Muscle layer of colon (tissue), 2 donors: Measurements from ENCODE around the gene CD68.
A peak's percentile ranks its signal among the peaks of the same experiment; 100 is the strongest.
"Not testable (repeated sequence)": the region's sequence is repeated elsewhere in the genome, so short reads cannot be mapped to it uniquely, and the experiment has no call there.

Experiments used
- H3K27ac ChIP-seq: one replicate; pipeline ENCODE4 v1.7.0; 2013; ENCODE audit warnings: low read depth, mild to moderate bottlenecking, low read length, moderate library complexity
- H3K27me3 ChIP-seq, 2 donors: one replicate each; pipeline ENCODE4 v1.7.0; 2013; ENCODE audit warnings: low read length in 2 of 2, mild to moderate bottlenecking in 2 of 2; ENCODE audit not compliant: insufficient read depth in 2 of 2, control insufficient read depth in 1 of 2
- H3K36me3 ChIP-seq: one replicate; pipeline ENCODE4 v1.7.0; 2013; ENCODE audit warnings: mild to moderate bottlenecking, low read length; ENCODE audit not compliant: insufficient read depth
- H3K4me1 ChIP-seq: one replicate; pipeline ENCODE4 v1.7.0; 2013; ENCODE audit warnings: mild to moderate bottlenecking, low read length; ENCODE audit not compliant: insufficient read depth
- H3K4me3 ChIP-seq, 2 donors: one replicate each; pipeline ENCODE4 v1.7.0; 2013; ENCODE audit warnings: low read length in 2 of 2, low read depth in 1 of 2, mild to moderate bottlenecking in 1 of 2, moderate library complexity in 1 of 2
- H3K9ac ChIP-seq: one replicate; pipeline ENCODE4 v1.7.0; 2013; ENCODE audit warnings: low read length
- H3K9me3 ChIP-seq: one replicate; pipeline ENCODE4 v1.7.0; 2013; ENCODE audit warnings: mild to moderate bottlenecking, low read length
- donor health status: abdominal sarcoma.
- donor health status: Adenocarcinoma of cecum.

CD68 gene

DNA sequence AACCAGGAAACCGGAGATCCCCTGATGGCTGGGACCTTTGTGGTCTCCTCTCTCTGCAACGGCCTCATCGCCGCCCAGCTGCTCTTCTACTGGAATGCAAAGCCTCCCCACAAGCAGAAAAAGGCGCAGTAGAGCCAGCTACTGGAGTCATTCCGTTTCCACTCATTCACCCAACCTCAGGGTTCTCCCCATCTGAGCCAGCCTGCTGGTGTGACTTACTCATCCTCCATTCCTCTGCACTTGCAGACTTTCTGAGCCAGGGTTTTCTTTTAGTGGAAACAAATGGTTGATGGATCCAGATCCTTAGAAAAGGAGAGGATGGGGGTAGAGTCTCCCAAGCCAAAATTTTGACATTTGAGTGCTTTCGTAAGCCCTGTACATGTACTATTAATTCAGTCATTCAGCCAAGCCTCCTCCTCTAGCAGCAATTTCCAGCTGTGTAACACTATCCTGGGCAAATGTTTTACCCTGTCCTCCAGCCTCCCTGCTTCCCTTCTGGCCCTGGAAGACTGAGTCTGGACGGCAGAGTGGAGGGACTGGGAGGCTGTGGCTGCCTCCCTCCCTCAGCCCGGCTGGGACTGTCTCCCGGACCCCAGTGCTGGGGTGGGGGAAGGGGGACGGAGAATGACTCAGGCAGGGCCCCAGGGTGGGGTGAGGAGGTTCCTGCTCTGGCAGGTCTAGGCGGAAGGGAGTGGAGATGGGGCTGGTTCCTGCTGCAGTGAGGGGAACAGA lies 8.1 kb downstream of the CD68 start:
- Histone ChIP-seq H3K4me1 (peaks cover 30% of the 10 kb centered on the region), H3K27ac (no peak overlapping the region), H3K4me3 (no peak overlapping the region)

DNA sequence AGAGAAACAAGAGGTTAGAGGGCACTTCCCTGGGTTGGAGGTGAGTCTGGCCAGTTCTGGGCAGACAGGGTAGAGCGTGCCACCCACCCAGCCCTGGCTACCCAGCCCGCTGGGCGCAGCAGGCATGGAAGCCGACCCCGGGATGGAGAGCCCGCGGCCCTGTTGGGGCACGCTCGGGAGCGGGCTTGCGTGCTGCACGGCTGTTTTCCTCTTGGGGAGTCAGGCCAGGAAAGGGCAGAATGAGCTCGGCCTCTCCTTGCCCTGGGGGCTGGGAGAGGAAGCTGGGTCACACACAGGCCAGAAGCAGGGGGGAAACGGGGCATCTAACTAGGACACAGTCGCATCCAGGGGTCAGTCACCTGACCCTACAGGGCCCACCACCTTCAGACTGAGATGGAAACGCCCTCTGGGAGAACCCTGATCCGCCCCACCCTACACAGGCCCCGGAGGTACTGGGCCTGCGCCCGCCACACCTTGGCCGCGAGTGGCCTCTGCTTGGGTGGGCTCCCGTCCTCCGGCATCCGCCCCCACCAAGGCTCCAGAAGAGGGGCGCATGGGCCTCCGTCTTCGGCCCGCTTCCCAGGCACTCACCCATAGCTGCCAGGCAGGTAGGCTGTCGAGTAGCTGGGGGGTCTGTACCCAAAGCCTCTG lies 9.2 kb downstream of the CD68 start:
- H3K36me3 ChIP-seq, result peaks cover 37% of the 10 kb centered on the region
- peak overlapping the region; percentile 78 for H3K9ac ChIP-seq
- no peaks in the 10 kb centered on the region for H3K9me3 ChIP-seq
- peak overlapping the region; percentile 27 to 87 for H3K4me3 ChIP-seq
- H3K27ac ChIP-seq, result peak overlapping the region; percentile 59
- no peaks in the 10 kb centered on the region for H3K27me3 ChIP-seq
- peaks cover 22% of the 10 kb centered on the region for H3K4me1 ChIP-seq

More for the DNA sequence above, 8.1 kb downstream of the CD68 start:
- no peaks in the 10 kb centered on the region for H3K9me3 ChIP-seq
- peaks cover 27% of the 10 kb centered on the region for H3K36me3 ChIP-seq
- no peak overlapping the region for H3K9ac ChIP-seq
- H3K27me3 ChIP-seq, result no peaks in the 10 kb centered on the region

DNA sequence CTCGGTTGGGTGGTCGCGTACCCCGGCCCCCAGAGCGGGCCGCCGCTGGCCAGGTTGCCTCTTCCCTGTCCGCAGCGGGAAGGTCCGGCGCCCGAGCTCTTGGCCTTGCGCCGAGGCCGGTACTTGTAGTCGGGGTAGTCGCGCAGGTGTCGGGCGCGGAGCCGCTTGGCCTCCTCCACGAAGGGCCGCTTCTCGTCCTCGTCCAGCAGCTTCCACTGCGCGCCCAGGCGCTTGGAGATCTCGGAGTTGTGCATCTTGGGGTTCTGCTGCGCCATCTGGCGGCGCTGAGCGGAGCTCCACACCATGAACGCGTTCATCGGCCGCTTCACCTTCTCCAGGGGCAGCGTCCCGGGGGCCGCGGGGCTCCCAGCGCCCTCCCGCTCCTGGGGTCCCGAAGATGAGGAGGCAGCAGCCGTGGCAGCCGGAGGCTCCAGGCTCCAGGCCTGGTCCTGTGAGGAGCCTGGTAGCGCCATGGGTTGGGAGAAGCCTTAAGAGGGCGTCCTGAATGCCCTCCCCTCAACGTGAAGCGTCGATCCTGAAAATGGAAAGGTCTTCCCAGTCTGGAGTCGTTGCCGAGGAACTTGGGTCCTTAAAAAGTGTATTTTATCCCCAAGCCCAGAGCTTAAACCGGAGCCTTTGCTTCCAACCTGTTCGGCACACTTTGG lies 9.9 kb downstream of the CD68 start:
- Histone ChIP-seq H3K36me3 (peaks cover 44% of the 10 kb centered on the region), H3K9ac (peak overlapping the region; percentile 78), H3K4me1 (peaks cover 20% of the 10 kb centered on the region), H3K4me3 (peak overlapping the region; percentile 27 to 87), H3K27me3 (no peaks in the 10 kb centered on the region), H3K27ac (peak overlapping the region; percentile 59), H3K9me3 (no peaks in the 10 kb centered on the region)

DNA sequence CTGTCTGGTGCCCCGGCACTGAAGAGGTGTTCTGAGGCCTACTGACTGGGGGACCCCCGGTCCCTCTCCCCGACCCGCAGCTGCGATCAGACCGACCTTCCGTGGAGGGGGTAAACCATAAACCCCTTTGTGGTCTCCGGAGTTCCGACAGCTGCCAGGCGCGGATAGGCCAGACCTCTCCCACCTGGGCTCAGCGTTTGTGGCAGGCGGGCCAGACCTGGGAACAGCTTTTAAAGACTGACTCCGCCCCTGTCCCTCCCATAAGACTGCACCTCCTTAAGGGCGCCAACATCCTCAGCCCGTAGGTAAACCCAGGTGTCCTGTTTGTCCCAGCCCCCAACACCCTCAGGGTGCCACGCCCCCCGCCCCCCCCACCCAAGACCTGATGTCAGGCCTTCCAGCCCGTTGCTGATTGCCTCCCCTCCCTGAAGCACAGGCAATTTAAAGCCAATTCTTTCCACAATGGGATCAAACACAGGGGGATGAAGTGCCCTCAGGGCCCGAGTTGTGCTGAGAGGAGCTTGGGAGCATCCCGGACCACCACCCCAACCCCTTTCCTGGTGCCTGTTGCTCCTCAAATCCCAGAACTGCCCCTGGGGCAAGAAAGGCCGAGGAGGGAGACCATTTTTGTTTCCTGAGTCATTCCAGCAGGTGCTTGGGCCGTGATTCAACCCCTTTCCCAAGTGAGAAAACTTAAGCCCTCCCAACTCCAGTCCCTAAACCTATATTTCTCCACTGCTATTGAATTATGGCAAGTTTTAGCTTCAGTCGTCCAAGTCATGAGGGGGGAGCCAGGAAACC lies 10.7 kb downstream of the CD68 start, which contains the start of gene SOX15:
TSS of gene SOX15 (minus strand) at position 204 of the 801 bp plus-strand sequence. CDS start 418 bp downstream, outside the sequence.
- Histone ChIP-seq H3K9me3 (no peaks in the 10 kb centered on the region), H3K27ac (peak within 1 kb of the TSS; percentile 59), H3K4me1 (peaks cover 16% of the 10 kb centered on the region), H3K9ac (peak within 1 kb of the TSS; percentile 78), H3K36me3 (peaks cover 51% of the 10 kb centered on the region), H3K27me3 (no peaks in the 10 kb centered on the region), H3K4me3 (peak within 1 kb of the TSS; percentile 27 to 87)

DNA sequence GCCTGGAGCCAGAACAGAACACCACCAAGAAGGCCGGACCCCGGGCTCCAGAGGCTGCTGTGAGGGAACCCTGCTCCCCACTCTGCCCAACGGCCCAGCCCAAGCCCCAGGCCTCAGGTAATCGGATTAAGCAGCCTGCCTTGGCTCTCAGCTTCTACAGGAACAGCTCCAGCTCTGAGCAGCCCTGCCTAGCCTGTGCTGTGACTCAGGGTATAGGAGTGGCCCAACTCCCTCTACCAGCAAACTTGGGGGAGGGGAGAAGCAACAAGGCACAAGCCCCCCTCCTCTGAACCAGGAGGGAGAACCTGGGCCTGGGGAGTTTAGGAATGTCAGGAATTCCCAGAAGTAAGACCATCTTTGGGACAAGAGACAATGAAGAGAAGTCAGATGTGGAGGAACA lies 11.3 kb downstream of the CD68 start:
- H3K9ac ChIP-seq, result no peak overlapping the region
- no peaks in the 10 kb centered on the region for H3K27me3 ChIP-seq
- H3K4me1 ChIP-seq, result peaks cover 16% of the 10 kb centered on the region

DNA sequence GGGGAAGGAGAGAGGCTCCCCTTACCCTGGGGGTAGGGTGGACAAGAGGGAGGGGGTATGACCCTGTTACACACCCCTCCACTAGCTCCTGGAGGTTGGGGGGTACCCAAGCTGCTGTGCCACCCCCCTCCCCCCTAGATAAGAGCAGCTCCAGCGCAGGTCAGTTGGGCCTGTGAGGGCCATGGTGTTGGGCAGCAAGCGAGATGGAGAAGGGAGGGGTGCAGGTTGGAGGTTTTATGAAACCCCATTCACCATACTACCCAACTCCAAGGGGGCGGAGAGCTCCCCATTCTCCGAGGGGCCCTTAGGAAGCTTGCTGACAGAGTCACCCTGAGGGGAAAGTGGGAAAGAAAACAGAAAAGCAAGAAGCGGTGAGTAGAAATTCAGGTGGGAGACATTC lies 12.2 kb downstream of the CD68 start:
- H3K4me3 ChIP-seq, result no peak overlapping the region
- H3K4me1 ChIP-seq, result peaks cover 16% of the 10 kb centered on the region
- H3K9me3 ChIP-seq, result no peaks in the 10 kb centered on the region
- H3K9ac ChIP-seq, result no peak overlapping the region
- H3K27me3 ChIP-seq, result no peaks in the 10 kb centered on the region
- H3K36me3 ChIP-seq, result peaks cover 65% of the 10 kb centered on the region
- H3K27ac ChIP-seq, result no peak overlapping the region

More for the DNA sequence above, 11.3 kb downstream of the CD68 start:
- no peak overlapping the region for H3K27ac ChIP-seq
- H3K9me3 ChIP-seq, result no peaks in the 10 kb centered on the region
- peaks cover 57% of the 10 kb centered on the region for H3K36me3 ChIP-seq
- no peak overlapping the region for H3K4me3 ChIP-seq

DNA sequence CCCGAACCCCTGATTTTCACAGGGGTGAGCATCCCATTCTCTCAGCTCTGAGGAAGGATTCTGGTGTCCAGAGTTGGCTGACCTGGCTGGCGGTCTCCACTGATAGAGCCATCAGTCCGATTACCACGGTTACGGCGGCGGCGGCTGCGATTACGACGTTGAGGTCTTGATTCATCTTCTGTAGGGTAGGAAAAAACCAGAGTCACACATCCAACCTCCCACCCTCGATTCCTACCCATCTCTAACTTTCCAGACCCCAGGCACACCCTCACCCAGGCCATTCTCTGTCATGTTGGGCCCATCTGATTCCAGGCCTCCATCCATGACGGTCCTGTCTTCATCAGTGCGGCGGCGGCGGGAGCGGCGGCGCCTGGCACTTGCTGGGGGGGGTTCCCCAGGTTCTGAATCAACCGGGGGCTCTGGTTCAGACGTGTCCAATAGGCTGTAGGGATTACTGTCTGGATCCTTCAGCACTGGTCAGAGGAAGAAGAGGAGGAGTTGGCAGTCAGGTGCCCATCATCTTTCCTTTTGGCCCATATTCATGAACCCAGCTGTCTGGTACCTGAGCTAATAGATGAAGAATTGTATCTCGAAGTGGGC lies 13.1 kb downstream of the CD68 start:
- Histone ChIP-seq H3K4me1 (peaks cover 16% of the 10 kb centered on the region), H3K27ac (no peak overlapping the region), H3K27me3 (no peaks in the 10 kb centered on the region), H3K9me3 (no peaks in the 10 kb centered on the region), H3K9ac (no peak overlapping the region), H3K4me3 (no peak overlapping the region), H3K36me3 (peaks cover 73% of the 10 kb centered on the region)

DNA sequence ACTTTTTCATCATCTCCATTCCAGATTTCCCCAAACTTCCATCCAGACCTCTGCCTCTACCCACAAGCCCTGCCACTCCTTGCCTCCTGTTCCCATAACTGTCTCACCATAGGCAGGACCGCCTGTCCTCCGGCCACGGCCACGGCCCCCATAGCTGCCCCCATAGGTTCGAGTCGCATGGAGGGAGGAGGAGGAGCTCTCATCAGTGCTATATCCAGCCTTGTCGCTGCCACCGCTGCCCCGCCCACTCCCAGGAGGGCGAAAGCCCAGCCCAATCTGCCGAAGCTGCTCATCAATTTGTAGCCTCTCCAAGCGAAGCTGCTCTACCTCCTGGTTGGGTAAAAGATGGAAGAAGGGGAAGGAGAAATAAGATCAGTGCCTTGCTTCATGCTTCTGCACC lies 13.9 kb downstream of the CD68 start:
- no peak overlapping the region for H3K4me3 ChIP-seq
- H3K36me3 ChIP-seq, result peaks cover 71% of the 10 kb centered on the region
- H3K9me3 ChIP-seq, result no peaks in the 10 kb centered on the region
- no peak overlapping the region for H3K9ac ChIP-seq
- no peaks in the 10 kb centered on the region for H3K27me3 ChIP-seq
- no peak overlapping the region for H3K27ac ChIP-seq
- peaks cover 8% of the 10 kb centered on the region for H3K4me1 ChIP-seq

DNA sequence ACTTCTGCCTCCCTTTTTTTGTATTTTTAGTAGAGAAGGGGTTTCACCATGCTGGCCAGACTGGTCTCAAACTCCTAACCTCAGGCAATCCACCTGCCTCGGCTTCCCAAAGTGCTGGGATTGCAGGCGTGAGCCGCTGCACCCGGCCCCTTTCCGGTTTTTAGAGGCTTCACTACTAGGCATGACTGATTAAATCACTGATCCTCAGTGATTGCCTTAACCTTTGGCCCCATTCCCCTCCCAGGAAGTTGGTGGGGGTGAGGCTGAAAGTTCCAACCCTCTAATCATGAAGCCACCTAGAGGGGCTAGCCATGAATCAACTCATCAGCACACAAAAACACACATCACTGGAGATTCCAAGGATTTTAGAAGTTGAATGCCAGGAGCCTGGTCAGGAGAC lies 18.1 kb downstream of the CD68 start:
- not testable (repeated sequence) for H3K4me3 ChIP-seq, H3K4me1 ChIP-seq, H3K9me3 ChIP-seq, H3K27ac ChIP-seq, H3K9ac ChIP-seq, H3K27me3 ChIP-seq
- H3K36me3 ChIP-seq, result peaks cover 84% of the 10 kb centered on the region

- Histone ChIP-seq H3K4me3 (no peak overlapping the region), H3K9me3 (no peaks in the 10 kb centered on the region), H3K4me1 (peaks cover 10% of the 10 kb centered on the region), H3K27ac (no peak overlapping the region), H3K27me3 (no peaks in the 10 kb centered on the region), H3K9ac (no peak overlapping the region), H3K36me3 (peaks cover 47% of the 10 kb centered on the region)
These were observed 26.8 kb downstream of the CD68 start for GRCh38 chr17:7606280-7606679.
